GM13977 (cell line): ENCODE measurements around the gene TK2.

Experiments
- DNase-seq: peaks from one replicate; pipeline ENCODE4 v3.0.0; 2012; ENCODE audit warnings: low spot score
- in situ Hi-C: fragments of 300-500 bp; cut with MboI; formaldehyde crosslinking; loops from one replicate; pipeline ENCODE4 v1.12.0; 2022; ENCODE audit warnings: low sequenced_read_pairs, low pct_unique_long_range_greater_than_20kb, mixed read lengths, inconsistent platforms; ENCODE audit not compliant: unreplicated experiment
- TF ChIP-seq, protein P1 (sequence below): IDR thresholded peaks from 2 replicates; pipeline ENCODE4 v1.5.1; 2012; ENCODE audit warnings: mild to moderate bottlenecking, control low read depth; ENCODE audit not compliant: insufficient read depth; ENCODE audit errors: extremely low read depth, missing control alignments

TK2 gene

DNA sequence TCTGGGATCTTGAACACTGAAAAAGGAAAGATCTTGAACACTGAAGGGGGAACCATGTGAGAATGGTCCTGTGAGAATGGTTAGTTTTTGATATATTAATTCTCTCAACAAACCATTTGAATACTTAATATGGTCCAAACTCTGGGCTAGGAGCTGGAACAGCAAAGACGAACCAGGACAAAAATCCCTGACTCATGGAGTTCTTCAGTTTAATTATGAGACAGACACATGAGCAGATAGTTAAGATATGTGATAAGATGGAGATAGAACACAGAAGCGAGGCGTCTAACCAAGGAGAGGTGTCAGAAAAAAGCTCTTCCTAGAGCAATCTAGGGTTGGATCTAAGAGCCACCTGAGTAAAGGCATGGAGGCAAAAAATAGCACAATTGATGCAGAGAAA lies 4.1 kb upstream of the TK2 start:
- no peak for DNase-seq
- in situ Hi-C loops: no loop called here
- TF ChIP-seq, protein P1, sequence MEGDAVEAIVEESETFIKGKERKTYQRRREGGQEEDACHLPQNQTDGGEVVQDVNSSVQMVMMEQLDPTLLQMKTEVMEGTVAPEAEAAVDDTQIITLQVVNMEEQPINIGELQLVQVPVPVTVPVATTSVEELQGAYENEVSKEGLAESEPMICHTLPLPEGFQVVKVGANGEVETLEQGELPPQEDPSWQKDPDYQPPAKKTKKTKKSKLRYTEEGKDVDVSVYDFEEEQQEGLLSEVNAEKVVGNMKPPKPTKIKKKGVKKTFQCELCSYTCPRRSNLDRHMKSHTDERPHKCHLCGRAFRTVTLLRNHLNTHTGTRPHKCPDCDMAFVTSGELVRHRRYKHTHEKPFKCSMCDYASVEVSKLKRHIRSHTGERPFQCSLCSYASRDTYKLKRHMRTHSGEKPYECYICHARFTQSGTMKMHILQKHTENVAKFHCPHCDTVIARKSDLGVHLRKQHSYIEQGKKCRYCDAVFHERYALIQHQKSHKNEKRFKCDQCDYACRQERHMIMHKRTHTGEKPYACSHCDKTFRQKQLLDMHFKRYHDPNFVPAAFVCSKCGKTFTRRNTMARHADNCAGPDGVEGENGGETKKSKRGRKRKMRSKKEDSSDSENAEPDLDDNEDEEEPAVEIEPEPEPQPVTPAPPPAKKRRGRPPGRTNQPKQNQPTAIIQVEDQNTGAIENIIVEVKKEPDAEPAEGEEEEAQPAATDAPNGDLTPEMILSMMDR: no peak

DNA sequence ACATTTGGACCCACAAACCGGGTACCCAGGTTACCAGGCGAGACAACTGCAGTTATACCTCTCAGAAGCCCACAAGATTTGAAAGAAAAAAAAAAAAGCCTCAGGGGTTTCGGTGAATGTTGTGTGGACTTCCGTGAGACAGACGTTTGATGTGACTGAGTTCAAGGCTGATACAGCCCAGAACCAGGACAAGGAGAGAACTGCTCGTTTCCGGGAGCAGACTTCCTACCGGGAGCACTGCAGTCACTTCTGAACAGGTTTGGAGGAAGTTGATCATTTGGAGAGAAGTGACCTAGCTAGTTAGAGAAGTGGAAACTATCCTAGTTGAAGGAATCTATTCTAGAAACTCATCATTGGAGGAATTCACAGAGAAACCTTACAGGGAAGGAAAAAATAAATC lies 3.3 kb upstream of the TK2 start:
- no peak for DNase-seq
- in situ Hi-C loops: no loop called here
- TF ChIP-seq, protein P1: no peak

DNA sequence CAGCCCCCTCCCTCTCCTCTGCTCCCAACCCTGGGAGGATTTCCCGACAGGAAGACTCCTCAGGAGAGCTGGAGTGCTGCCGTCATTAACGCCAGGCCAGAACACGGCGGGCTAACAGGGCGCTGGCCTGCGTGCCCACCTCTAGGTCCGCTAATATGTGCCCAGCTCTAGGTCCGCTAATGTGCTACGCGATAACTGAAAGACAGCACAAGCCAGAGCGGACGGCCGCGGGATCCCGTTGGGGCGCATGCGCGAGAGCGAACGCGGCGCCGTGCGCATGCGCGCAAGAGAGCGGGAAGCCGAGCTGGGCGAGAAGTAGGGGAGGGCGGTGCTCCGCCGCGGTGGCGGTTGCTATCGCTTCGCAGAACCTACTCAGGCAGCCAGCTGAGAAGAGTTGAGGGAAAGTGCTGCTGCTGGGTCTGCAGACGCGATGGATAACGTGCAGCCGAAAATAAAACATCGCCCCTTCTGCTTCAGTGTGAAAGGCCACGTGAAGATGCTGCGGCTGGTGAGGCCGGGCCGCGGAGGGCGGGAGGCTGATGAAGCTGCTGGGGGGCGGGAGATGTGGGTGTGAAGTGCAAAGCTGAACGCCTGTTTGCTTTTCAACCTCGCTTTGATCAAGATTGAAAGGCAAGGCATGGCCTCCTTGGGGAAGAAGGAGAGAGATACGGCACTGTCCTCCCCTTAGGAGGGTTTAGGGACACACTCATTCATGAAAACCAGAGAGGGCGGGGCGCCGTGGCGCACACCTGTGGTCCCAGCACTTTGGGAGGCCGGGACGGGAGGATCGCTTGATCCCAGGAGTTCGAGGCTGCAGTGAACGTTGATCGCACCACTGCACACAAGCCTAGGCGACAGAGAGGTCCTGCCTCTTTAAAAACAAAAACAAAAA lies 2.6 kb upstream of the TK2 start, which contains the start of gene CKLF:
Gene CKLF (plus strand): TSS at position 291 of the 892 bp plus-strand sequence. CDS start 140 bp downstream, at position 431.
- in situ Hi-C loops: no loop called here
- DNase-seq: peak; percentile 95
- TF ChIP-seq, protein P1: no peak

DNA sequence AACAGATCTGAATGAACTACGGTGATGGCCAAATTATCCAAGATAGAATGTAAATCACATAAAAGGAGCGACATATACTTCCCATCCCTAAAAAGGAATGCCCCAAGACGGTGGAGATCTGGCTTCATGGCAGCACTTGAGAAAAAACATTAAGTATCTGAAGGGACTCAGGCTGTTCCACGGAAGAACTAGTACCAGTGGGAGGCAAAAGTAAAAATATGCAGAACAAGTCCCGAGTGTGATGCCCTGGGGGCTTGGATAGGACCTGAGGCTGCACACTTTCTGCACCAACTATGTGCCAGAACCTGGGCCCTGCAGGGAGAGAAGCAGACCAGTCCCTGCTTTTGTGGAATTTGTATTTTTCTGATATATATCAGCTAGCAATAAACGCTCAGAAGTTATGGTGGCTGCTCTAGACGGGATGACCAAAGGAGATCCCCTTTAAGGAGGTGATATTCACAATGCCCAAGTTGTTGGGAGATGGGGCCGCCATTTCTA lies 1.9 kb upstream of the TK2 start:
- DNase-seq: no peak
- TF ChIP-seq, protein P1: no peak
- in situ Hi-C loops: no loop called here

DNA sequence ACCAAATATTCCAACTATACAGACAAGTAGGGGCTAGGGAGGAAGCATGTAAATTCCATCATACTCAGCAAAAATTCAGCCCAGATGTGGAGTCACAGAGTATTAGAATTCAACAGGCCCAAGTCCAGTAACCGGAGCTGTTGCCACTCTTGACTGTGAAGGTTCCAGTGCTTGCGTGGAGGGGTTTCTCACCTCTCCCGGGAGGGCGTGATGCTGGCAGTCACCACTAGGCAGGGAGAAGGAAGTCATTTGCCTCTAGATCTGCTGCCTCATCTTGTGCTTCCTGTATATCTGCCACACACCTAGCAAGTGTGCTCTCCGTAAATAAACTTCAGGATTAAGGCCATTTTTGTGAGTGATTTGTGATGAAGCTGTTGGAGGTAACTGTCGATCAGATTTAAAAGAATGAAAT lies 1.4 kb upstream of the TK2 start:
- peak; percentile 63 for DNase-seq
- TF ChIP-seq, protein P1: peak; percentile 18
- in situ Hi-C loops: no loop called here

DNA sequence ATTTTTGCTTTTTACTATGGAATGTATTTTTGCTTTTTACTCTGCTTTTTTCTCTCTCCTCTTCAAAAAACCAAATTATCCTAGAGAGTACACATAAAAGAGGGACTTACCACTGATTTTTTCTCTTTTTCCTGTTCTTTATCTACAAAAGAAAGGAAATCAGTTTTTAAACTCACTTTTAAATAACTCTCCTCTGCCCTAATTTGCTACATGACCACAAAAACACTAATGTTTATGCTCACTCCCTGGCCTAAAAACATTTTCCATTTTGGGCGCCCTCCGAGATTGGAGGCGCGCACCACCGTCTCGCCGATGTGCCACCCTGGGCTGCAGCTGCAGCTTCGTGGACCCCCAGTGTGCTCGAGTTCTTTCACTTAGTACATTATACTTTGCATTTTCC lies 1.1 kb downstream of the TK2 start:
- in situ Hi-C loops: no loop called here
- DNase-seq: no peak
- TF ChIP-seq, protein P1: no peak
